Erythroblast (primary cell): ENCODE results near the gene SPEM1.
"Not testable (repeated sequence)": the region's sequence is repeated elsewhere in the genome, so short reads cannot be mapped to it uniquely, and the experiment has no call there.

Experiments
- DNase-seq, 2 experiments: peaks; one replicate each; lab custom pipeline; 2025; lab: John Stamatoyannopoulos, UW
- GATA1 ChIP-seq: IDR thresholded peaks from 2 replicates; pipeline ENCODE4 v1.6.1; 2011; ENCODE audit warnings: low read depth, mild to moderate bottlenecking, control low read depth, low read length, moderate library complexity
- POLR2A ChIP-seq: IDR thresholded peaks from 2 replicates; pipeline ENCODE4 v1.6.1; 2011; ENCODE audit warnings: mild to moderate bottlenecking, low read length

Gene SPEM1

GRCh38 chr17:7468290-7468689 is 48.2 kb downstream of the SPEM1 start:
- TF ChIP-seq POLR2A (no peak), GATA1 (no peak)
- DNase-seq, result no peak

- TF ChIP-seq GATA1, result no peak
- no peak for TF ChIP-seq POLR2A
- no peak for DNase-seq
These were observed 48.8 kb downstream of the SPEM1 start for GRCh38 chr17:7468804-7469389.

DNA sequence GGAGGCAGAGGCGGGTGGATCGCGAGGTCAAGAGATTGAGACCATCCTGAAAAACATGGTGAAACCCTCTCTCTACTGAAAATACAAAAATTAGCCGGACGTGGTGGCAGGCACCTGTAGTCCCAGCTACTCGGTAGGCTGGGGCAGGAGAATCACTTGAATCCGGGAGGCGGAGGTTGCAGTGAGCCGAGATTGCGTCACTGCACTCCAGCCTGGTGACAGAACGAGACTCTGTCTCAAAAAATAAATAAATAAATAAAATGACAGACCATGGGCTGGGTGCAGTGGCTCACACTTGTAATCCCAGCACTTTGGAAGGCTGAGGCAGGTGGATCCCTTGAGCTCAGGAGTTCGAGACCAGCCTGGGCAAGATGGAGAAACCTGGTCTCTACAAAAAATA is 49.7 kb downstream of the SPEM1 start:
- DNase-seq, result not testable (repeated sequence)

DNA sequence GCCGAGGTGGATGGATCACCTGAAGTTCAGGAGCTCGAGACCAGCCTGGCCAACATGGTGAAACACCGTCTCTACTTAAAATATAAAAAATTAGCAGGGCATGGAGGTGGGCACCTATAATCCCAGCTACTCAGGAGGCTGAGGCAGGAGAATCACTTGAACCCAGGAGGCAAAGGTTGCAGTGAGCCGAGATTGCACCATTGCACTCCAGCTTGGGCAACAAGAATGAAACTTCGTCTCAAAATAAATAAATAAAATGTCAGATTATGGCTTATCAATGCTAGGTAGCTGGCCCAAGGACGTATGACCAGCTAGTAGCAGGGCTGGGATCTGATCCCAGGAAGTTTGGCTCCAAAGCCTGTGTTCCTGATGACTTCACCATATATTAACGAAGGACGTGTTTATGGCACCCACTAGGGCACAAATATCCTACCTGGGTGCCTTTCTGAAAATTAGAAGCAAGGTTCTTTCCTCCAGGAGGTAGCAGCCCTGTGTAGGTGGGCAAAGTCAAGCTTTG is 50.4 kb downstream of the SPEM1 start:
- not testable (repeated sequence) for DNase-seq
